ENCODE data around the gene FICD.

GRCh38 chr12:108498136-108498535 lies 16.9 kb upstream of the FICD start:
- TF ChIP-seq ZZZ3 (IDR thresholded peaks at IDR 0.05) (no peak), BCL6 (CRISPR knock-in tag; IDR thresholded peaks at IDR 0.05) (no peak), ZNF253 (CRISPR knock-in tag; conservative IDR thresholded peaks at IDR 0.05) (no peak), BDP1 (IDR thresholded peaks at IDR 0.05; ENCODE audit: insufficient read depth, insufficient read length) (no peak), RBM14 (IDR thresholded peaks at IDR 0.05; ENCODE audit: borderline replicate concordance, insufficient read depth, low read depth, low read length) (no peak), SNRNP70 (optimal IDR thresholded peaks at IDR 0.05; ENCODE audit: low read depth, low read length) (no peak), ZC3H8 (IDR thresholded peaks at IDR 0.05) (no peak), HDAC2 (IDR thresholded peaks at IDR 0.05) (no peak), ZNF644 (tag; IDR thresholded peaks at IDR 0.05; ENCODE audit: low read depth) (no peak), TRIM24 (IDR thresholded peaks at IDR 0.05) (no peak), NBN (IDR thresholded peaks at IDR 0.05; ENCODE audit: low read depth) (no peak), ZBTB7A (IDR thresholded peaks at IDR 0.05; ENCODE audit: borderline replicate concordance, control insufficient read depth, low read depth, low read length) (no peak), CBX5 (IDR thresholded peaks at IDR 0.05; ENCODE audit: borderline replicate concordance, low read depth) (no peak)
- TF ChIP-seq, protein P1, sequence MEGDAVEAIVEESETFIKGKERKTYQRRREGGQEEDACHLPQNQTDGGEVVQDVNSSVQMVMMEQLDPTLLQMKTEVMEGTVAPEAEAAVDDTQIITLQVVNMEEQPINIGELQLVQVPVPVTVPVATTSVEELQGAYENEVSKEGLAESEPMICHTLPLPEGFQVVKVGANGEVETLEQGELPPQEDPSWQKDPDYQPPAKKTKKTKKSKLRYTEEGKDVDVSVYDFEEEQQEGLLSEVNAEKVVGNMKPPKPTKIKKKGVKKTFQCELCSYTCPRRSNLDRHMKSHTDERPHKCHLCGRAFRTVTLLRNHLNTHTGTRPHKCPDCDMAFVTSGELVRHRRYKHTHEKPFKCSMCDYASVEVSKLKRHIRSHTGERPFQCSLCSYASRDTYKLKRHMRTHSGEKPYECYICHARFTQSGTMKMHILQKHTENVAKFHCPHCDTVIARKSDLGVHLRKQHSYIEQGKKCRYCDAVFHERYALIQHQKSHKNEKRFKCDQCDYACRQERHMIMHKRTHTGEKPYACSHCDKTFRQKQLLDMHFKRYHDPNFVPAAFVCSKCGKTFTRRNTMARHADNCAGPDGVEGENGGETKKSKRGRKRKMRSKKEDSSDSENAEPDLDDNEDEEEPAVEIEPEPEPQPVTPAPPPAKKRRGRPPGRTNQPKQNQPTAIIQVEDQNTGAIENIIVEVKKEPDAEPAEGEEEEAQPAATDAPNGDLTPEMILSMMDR (IDR thresholded peaks at IDR 0.05 in 2 of 3, conservative IDR thresholded peaks at IDR 0.05 in 1 of 3; ENCODE audit: insufficient read depth in 2 of 3, low read depth in 1 of 3, low read length in 3 of 3): no peak

Data from K562 (cell line).